Ecto neural progenitor cell (in vitro differentiated cells): Measurements from ENCODE around the gene ACVR2A.

Source experiments
- DNase-seq: peaks from one replicate; pipeline ENCODE4 v3.0.0-alpha.2; 2018; ENCODE audit warnings: low spot score

Gene ACVR2A

DNA sequence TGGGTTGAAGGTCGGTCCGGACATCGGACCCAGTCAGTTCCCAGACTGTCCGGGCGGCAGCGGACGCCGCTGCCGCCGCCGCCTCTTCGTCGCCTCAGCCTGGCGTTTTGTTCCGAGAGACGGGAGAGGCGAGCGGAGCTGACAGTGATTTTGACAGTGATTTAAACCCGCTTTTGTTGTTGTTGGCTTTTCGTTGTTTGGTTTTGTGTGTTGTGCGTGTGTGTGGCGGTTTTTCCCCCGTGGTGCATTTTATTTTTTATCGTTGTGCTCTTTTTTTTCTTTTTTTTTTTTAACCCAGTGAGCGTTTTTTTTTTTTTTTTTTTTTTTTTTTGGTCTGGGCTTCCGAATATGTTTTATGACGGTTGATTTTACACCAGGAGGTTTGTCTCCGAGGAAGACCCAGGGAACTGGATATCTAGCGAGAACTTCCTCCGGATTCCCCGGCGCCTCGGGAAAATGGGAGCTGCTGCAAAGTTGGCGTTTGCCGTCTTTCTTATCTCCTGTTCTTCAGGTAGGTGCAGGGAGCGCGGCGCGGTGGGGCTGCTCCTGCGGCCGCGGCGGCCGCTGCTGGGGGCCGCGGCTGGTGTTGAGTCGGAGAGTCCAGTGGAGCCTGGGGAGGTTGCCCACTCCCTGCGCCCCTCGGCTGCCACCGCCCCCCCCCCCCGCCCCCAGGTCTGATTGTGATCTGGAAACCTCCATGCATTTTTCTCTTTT lies at the start of gene ACVR2A:
TSS of gene ACVR2A (plus strand) at position 333 of the 714 bp plus-strand sequence. CDS start at position 457, 124 bp downstream.
- DNase-seq = peak; percentile 63

GRCh38 chr2:147800316-147800715 lies 44.5 kb upstream of the ACVR2A start:
- DNase-seq = no peak

DNA sequence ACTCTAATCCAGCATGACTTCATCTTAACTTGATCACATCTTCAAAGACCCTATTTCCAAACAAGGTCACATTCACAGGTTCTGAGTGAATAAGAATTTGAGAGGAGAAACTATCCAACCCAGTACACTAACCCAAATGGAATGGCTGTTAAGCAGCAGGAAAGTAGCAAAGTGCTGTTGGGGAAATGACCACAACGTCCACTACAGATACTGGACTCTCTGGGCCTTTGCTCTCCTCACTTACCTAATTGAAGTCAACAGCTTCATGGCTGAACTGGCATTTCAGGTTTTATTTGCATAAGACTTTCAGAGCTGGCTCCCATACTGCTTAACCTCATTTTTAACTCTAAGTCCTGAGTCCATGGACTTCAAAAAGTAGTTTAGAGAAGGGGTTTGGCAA lies 38.0 kb upstream of the ACVR2A start:
- DNase-seq = no peak

- no peak for DNase-seq
Observed at GRCh38 chr2:147808520-147808919, 36.3 kb upstream of the ACVR2A start.

DNA sequence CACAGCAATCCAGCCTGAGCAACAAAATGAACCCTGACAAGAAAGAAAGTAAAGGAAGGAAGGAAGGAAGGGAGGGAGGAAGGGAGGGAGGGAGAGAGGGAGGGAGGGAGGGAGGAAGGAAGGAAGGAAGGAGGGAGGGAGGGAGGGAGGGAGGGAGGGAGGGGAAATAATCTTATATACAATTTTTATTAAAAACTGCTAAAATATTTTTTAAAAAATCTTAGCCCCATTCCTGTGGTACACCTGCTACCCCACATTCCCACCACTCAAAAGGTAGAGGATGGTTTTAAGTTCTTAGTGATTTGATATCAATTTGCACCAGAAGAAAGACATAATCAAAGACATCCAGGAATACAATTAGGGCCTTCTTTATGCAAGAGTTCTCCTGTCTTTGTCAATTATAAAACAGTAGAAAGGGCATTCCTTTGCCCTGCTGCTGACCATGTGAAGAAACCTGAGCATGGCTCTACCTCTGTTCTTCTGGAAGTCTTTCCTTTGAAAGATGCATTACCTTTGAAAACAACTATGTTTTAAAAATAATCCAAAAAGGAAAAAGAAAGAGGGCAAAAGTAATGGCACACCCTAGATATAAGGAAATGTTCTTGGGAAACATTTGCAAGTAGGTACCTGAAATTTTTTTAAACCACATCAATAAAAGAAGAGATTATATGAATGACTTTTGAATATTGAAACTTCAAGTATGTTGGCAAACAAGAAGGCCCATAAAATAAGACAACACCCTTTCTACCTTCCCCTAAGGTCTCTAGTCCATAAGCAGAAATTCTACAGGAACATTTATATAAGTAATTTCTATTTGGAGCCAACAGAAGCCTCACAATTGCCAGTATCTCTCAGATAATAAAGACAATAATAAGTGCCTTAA lies 33.7 kb upstream of the ACVR2A start:
- DNase-seq = no peak

GRCh38 chr2:147818741-147819140 lies 26.1 kb upstream of the ACVR2A start:
- DNase-seq = no peak

DNA sequence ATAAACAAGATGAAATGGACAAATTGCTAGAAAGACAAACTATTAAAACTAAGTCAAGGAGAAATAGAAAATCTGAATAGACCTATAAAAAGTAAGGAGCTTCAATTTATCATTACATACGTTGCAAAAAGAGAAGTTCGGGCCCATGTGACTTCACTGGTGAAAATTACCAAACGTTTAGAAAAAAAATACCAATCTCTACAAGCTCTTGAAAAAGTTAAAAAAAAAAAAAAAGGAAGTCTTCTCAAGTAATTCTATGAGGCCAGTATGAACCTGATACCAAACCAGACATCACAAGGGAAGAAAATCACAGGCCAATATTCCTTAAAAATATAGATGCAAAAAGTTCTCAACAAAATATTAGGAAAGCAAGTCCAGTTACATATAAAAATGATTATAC lies 20.2 kb upstream of the ACVR2A start:
- DNase-seq = no peak

GRCh38 chr2:147826278-147827087 lies 18.3 kb upstream of the ACVR2A start:
- no peak for DNase-seq

GRCh38 chr2:147827088-147827375 lies 17.8 kb upstream of the ACVR2A start:
- DNase-seq = no peak

GRCh38 chr2:147829106-147829505 lies 15.7 kb upstream of the ACVR2A start:
- no peak for DNase-seq

- DNase-seq = no peak
Observed at GRCh38 chr2:147836099-147836498, 8.7 kb upstream of the ACVR2A start.

DNA sequence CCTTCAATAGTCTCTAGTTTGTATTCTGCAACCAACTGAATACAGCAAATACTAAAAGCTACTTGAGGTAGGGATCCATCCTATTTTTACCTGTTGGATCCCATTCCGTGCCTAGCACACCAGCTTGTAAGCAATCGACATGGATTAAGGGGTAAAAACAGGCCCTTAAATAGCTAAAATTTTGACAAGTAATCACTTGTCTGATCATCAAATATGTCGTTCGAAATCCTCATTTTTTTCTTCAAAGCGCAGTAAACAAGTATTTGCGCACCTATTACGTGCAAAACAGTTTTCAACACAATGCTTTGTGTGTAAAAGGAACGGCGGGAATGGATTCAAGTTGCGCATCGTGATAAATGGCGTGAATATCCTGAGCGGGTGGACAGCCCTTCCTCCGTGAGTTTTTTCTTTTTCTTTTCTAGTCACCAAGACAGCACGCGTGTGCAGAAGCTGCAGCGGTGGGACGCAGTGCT lies 1.4 kb upstream of the ACVR2A start:
- DNase-seq = no peak

GRCh38 chr2:147843864-147844696 lies 749 bp upstream of the ACVR2A start:
- DNase-seq = peak; percentile 94

DNA sequence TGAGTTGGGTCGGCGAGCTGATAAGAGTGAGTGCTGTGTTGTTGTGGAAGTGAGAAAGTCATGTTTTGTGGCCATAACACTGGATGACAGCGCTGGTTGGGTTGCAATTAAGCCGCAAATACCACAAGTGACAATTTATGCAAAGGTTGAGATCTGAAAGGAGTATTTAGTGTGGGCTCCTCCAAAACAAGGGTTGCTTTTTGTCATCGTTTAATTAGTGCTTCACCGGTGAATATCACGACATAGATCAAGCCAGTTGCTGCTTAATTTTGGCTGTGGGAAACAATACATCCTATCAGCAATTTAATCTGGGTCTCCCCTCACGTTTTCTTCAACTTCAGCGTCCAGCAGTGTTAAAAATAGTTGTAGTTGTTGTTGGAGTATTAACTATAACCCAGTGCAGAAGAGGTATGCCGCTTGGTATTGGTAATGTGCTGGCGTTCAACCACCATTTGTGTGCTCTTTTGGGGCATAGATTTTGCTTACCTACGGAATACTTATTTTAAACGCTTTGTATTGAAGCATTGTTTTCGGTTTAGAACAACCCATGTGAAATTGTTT lies 662 bp downstream of the ACVR2A start:
- no peak for DNase-seq

DNA sequence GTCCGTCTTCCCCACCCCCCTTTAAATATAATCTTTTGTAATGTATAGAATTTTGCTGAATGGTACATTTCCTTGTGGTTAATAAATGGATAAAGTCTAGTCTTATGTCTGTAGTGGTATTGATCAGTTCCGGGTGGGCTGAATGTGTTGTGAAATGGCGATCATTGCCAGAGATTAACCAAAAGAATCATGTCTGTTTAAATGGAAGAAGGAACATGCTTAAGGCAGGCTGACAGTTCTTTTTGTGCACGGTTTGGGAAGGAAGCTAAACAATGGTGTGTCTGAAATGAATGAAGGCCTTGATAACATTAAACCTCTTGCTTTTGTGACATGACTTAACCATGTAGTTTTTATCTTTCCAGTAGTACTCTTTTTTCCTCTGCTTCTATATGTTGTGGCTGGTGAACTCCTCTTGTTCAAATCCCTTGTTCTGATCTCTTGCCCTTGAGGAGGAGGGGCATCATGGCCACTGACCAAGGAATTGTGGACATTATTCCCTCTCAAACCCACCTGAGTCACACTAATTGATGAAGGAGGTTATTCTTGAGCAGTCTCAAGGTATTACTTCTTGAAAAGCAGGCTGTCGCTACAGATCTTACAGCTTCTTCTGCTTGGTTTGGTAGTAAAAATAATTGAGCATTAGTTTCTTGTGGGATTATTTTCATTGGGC lies 1.7 kb downstream of the ACVR2A start:
- DNase-seq = no peak

GRCh38 chr2:147847746-147848391 lies 3.0 kb downstream of the ACVR2A start:
- DNase-seq = no peak

- DNase-seq = no peak
Observed at GRCh38 chr2:147850838-147851237, 6.0 kb downstream of the ACVR2A start.

DNA sequence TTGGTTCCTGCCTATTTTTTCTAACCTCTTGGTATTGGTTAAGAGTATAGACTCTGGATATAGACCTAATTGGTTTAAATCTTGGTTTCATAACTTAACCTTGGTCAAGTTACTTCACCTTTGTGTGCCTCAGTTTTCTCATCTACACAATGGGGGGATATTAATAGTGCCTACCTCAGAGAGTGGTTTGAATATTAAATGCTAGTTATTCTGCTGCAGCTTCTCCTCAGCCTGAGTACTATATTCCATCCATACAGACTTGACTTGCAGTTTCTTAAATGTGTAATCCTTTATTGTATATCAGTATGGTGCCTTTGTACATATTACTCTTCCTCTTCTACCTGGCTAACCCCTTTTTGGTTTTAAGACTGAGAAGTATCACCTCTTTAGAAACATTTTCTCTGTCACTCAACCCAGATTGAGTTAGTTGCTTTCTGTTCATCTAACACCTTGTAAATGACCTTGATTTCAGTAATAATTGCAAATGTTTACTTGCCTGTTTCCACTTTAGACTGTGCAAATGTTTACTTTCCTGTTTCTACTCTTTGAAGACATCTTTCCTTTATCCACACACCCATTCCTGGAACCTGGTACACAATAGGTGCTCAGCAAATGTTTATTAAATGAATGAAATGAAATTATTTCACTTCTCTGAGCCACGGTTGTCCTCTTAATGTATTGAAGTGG lies 6.6 kb downstream of the ACVR2A start:
- no peak for DNase-seq

DNA sequence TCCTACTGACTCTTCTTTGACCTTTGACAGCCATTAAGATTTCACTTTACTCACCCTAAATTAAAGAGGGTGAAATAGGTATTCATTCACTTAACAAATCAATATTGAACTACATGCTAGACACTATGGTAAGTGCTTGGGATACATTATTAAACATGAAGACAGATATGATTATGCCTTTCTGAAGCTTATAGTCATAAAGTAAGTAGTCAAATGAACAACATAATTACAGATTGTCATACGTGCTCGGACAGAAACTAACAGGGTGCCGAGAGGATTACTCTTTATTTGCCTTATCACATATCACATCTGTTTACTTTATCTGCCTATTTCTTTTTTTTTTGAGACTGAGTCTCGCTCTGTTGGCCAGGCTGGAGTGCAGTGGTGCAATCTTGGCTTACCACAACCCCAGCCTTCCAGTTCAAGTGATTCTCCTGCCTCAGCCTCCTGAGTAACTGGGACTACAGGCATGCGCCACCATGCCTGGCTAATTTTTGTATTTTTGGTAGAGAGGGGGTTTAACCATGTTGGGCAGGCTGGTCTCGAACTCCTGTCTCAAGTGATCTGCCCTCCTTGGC lies 9.8 kb downstream of the ACVR2A start:
- no peak for DNase-seq
